Uterus (tissue), 4 donors: ENCODE results near the gene MAGI2. TPM values are rescaled to one million over a fixed set of nuclear protein-coding genes. Genes with fewer than 3 reads are reported as not detected.

Experiments
- DNase-seq, 2 donors: peaks; one replicate each; pipeline ENCODE4 v3.0.0-alpha.2; 2019 to 2020
- H3K27ac ChIP-seq, 2 donors: fragments of 200-600 bp; sonication (generic); 1 replicate in 1 of 2; 2 replicates in 1 of 2; pipeline ENCODE4 v1.5.1; 2016 to 2018
- H3K27me3 ChIP-seq, 2 donors: fragments of 200-600 bp; sonication (generic); one replicate each; pipeline ENCODE4 v1.5.1; 2018 to 2019; ENCODE audit warnings: control low read depth in 1 of 2
- H3K36me3 ChIP-seq, 2 donors: fragments of 200-600 bp; sonication (generic); one replicate each; pipeline ENCODE4 v1.5.1; 2019; ENCODE audit warnings: control low read depth in 1 of 2
- H3K4me1 ChIP-seq, 2 donors: fragments of 200-600 bp; sonication (generic); one replicate each; pipeline ENCODE4 v1.5.1; 2018 to 2019; ENCODE audit warnings: control low read depth in 1 of 2
- H3K4me3 ChIP-seq, 2 donors: fragments of 200-600 bp; sonication (generic); 1 replicate in 1 of 2; 2 replicates in 1 of 2; pipeline ENCODE4 v1.5.1; 2018 to 2019; ENCODE audit warnings: mild to moderate bottlenecking in 1 of 2
- H3K9me3 ChIP-seq, 2 donors: fragments of 200-600 bp; sonication (generic); one replicate each; pipeline ENCODE4 v1.5.1; 2019; ENCODE audit warnings: control low read depth in 1 of 2
- CTCF ChIP-seq, 4 experiments: fragments of 200-600 bp in 2 of 4; fragments of 450-650 bp in 2 of 4; sonication (generic) in 2 of 4; IDR thresholded peaks; one replicate each; pipeline ENCODE4 v1.5.1; 2016 to 2019; ENCODE audit warnings: antibody characterized with exemption in 4 of 4, mild to moderate bottlenecking in 2 of 4, moderate library complexity in 1 of 4
- POLR2A ChIP-seq, 2 donors: fragments of 450-650 bp; IDR thresholded peaks; one replicate each; pipeline ENCODE4 v1.6.1; 2016; ENCODE audit warnings: antibody characterized with exemption in 2 of 2, mild to moderate bottlenecking in 1 of 2, moderate library complexity in 1 of 2
- intact Hi-C: fragments of 100-400 bp; cut with DNase I; formaldehyde crosslinking; loops from one replicate; pipeline ENCODE4 v1.15.1; 2023; ENCODE audit warnings: low total_unique reads
- total RNA-seq, 4 donors: library from RNA; depleted of rRNA in 3 of 4; stranded (reverse); fragments of >200 nt in 3 of 4; gene quantifications; one replicate each; pipeline versions ENCODE4 v1.1.0 to v1.2.4, GENCODE V29; 2014 to 2023
- donor health status: DM: yes; HTN: yes; CAD: no.

Gene MAGI2
- total RNA-seq, 4 donors from 2014 or later: 5.3 to 23.2 (median 13.8) TPM

- DNase-seq: no peak
- H3K27me3 ChIP-seq: no peaks in the 10 kb centered on the region
- TF ChIP-seq CTCF (IDR thresholded peaks at IDR 0.05) (no peak), POLR2A (IDR thresholded peaks at IDR 0.05) (no peak)
These were observed 513.8 kb downstream of the MAGI2 start for GRCh38 chr7:78939669-78940068.

GRCh38 chr7:78924581-78924980 is 528.9 kb downstream of the MAGI2 start:
- H3K27me3 ChIP-seq: no peaks in the 10 kb centered on the region
- no peaks in the 10 kb centered on the region for H3K9me3 ChIP-seq
- TF ChIP-seq CTCF (IDR thresholded peaks at IDR 0.05) (no peak), POLR2A (IDR thresholded peaks at IDR 0.05) (no peak)
- no peak overlapping the region for H3K4me3 ChIP-seq
- DNase-seq: no peak
- no peak overlapping the region for H3K27ac ChIP-seq
- H3K36me3 ChIP-seq: no peaks in the 10 kb centered on the region
- intact Hi-C loops: no loop called here
- H3K4me1 ChIP-seq: no peaks in the 10 kb centered on the region

More at GRCh38 chr7:78939669-78940068, 513.8 kb downstream of the MAGI2 start:
- Histone ChIP-seq H3K36me3 (no peaks in the 10 kb centered on the region), H3K4me1 (no peaks in the 10 kb centered on the region), H3K9me3 (no peaks in the 10 kb centered on the region), H3K27ac (no peak overlapping the region), H3K4me3 (no peak overlapping the region)
- intact Hi-C loops: no loop called here

GRCh38 chr7:78912781-78913180 is 540.7 kb downstream of the MAGI2 start:
- no peak for DNase-seq
- Histone ChIP-seq H3K27ac (no peak overlapping the region), H3K36me3 (no peaks in the 10 kb centered on the region), H3K4me1 (no peaks in the 10 kb centered on the region), H3K4me3 (no peak overlapping the region), H3K9me3 (no peaks in the 10 kb centered on the region), H3K27me3 (no peaks in the 10 kb centered on the region)
- TF ChIP-seq POLR2A (IDR thresholded peaks at IDR 0.05): no peak
- no peak for TF ChIP-seq CTCF (IDR thresholded peaks at IDR 0.05)
- intact Hi-C loops: no loop called here

GRCh38 chr7:78906735-78907134 is 546.7 kb downstream of the MAGI2 start:
- H3K27me3 ChIP-seq: no peaks in the 10 kb centered on the region
- no peak overlapping the region for H3K27ac ChIP-seq
- no peak overlapping the region for H3K4me3 ChIP-seq
- TF ChIP-seq POLR2A (IDR thresholded peaks at IDR 0.05) (no peak), CTCF (IDR thresholded peaks at IDR 0.05) (no peak)
- H3K9me3 ChIP-seq: no peaks in the 10 kb centered on the region
- H3K36me3 ChIP-seq: no peaks in the 10 kb centered on the region
- H3K4me1 ChIP-seq: no peaks in the 10 kb centered on the region
- intact Hi-C loops: no loop called here
- DNase-seq: no peak

GRCh38 chr7:78905436-78905835 is 548.0 kb downstream of the MAGI2 start:
- Histone ChIP-seq H3K9me3 (no peaks in the 10 kb centered on the region), H3K27me3 (no peaks in the 10 kb centered on the region), H3K4me1 (no peaks in the 10 kb centered on the region), H3K36me3 (no peaks in the 10 kb centered on the region), H3K4me3 (no peak overlapping the region), H3K27ac (no peak overlapping the region)
- intact Hi-C loops: no loop called here
- DNase-seq: no peak
- TF ChIP-seq POLR2A (IDR thresholded peaks at IDR 0.05): no peak
- TF ChIP-seq CTCF (IDR thresholded peaks at IDR 0.05): no peak
